Activated T-cell treated with anti-CD3 and anti-CD28 coated beads for 24 hours (primary cell): Measurements from ENCODE around the gene PHLDA1.

ENCODE experiments used
- DNase-seq: peaks from one replicate; pipeline ENCODE4 v3.0.0-alpha.2; 2020; ENCODE audit warnings: low read depth

Gene PHLDA1

DNA sequence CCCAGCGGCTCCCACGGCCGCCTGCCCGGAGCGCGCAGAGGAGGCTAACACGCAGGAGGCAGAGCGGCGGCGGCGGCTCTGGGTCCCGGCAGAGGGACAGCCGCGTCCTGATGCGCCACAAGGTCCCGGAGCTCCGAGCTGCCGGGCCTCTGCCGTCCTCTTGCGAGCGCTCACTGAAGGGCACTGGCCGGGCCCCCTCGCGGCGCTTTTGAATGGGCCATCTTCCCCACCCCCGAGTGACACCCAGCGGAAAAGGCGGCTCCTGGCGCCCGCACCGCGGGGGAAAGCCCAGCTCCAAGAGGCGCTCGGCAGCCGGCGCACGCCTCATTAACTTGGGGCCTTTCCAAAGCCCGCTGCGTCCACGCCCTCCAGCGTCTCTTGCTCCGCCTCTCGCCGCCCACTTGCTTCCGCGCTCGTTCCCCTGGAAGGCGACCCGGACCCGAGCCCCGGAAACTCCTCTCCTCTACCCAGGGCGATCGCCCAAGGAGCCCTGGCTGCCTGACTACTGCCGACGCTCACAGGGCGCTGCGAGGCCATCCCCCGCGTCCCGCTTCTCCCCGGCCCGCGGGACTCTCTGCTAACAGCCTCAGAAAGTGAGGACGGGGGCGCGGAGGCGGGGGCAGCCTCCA, at the start of gene PHLDA1:
TSS of gene PHLDA1 (minus strand) at position 363 of the 629 bp plus-strand sequence.
- DNase-seq: peak; percentile 94

GRCh38 chr12:76080729-76081415, 49.3 kb upstream of the PHLDA1 start:
- no peak for DNase-seq

DNA sequence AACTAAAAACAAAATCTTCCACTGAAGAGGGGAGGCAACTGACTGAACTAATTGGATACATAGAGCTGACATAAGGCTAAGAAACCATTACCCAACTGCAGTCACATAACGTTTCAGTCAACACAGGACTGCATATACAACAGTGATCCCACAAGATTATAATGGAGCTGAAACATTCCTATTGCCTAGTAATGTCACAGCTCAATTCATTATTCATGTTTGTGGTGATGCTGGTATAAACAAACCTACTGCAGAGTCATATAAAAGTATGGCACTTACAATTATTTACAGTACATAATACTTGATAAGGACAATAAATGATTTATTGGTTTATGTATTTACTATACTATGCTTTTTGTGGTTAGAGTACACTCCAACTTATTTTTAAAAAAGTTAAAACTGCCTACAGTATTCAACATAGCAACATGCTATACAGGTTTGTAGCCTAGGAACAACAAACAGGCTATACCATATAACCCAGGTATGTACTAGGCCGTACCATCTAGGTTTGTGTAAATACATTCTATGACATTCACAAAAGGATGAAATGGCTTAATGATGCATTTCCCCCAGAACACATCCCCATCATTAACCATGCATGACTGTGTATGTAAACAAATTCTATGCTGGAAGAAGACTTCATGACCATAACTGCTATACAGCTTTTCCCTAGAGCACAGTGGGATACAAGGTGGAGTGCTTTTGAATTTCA, 48.6 kb upstream of the PHLDA1 start:
- DNase-seq: no peak

DNA sequence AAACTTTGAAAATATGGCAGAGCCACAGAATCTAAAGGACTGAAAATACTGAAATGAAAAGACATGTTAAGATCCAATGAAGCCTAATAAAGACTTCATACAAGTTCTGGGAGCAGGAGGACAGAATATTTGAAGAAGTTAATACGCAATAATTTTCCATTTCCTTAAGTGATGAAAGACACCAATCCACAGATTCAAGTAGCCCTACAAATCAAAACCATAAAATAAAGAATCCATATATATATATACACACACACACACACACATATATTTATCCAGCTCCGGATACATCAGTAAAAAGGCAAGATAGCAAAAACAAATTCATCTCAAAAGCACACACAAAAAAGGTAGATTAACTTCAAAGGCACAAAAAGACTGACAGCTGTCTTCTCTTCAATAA, 47.2 kb upstream of the PHLDA1 start:
- DNase-seq: no peak

- DNase-seq: no peak
Observed at GRCh38 chr12:76075448-76075847, 43.9 kb upstream of the PHLDA1 start.

- DNase-seq: no peak
Observed at GRCh38 chr12:76074701-76075336, 43.2 kb upstream of the PHLDA1 start.

GRCh38 chr12:76073561-76073960, 42.0 kb upstream of the PHLDA1 start:
- no peak for DNase-seq

DNA sequence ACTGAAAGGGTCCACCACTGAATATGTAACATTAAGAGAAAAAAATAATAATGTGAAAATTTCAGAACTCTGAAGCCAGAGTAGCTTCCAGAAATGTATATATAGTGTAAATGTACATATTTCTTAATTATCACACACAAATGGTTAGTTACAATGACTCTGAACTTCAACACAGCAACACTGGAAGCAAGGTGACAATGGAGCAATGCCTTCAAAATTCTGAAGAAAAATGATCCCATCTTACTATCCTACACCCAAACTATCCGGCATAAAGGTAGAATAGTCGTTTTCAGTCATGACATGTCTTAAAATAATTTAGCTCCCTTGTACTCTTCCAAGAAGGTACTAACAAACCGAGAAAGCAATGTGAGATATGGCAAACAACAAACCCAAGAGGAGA, 41.0 kb upstream of the PHLDA1 start:
- no peak for DNase-seq

- DNase-seq: no peak
Observed at GRCh38 chr12:76069339-76069738, 37.8 kb upstream of the PHLDA1 start.

DNA sequence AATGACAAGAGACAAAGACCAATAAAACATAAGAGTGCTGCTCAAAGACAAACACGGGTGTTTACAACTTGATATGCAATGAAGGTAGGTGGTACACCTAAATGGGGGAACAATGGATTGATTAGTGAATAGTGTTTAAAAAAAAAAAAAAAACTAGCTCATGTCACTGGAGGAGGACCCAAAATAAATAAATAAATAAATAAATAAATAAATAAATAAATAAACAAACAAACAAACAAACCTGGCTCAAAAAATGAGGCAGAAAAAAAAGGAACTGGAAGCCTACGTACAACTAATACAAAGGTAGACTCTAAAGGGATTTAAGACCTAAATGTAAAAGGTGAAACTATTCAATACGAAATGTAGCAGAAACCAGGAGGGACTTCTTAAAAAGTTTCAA, 34.3 kb upstream of the PHLDA1 start:
- DNase-seq: no peak

GRCh38 chr12:76064904-76065303, 33.3 kb upstream of the PHLDA1 start:
- DNase-seq: no peak

GRCh38 chr12:76060111-76060510, 28.5 kb upstream of the PHLDA1 start:
- DNase-seq: no peak

DNA sequence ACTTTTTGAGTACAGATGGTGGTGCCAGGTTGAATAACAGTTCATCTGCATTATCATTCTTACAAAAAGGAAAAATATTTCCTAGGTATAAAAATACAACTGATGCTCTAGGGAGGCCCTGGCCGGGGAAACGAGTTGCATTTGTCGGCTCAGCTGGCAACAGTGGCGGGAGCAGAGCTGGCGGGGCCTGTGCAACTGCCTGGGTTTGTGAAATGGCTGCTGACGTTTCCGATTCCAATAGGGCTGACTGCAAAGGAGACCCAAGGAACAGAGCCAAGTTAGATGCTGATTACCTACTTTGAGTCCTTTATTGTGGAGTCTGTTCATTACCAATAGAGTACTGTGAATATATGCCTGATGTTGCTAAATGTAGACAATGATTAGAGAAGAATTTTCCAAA, 25.8 kb upstream of the PHLDA1 start:
- no peak for DNase-seq

DNA sequence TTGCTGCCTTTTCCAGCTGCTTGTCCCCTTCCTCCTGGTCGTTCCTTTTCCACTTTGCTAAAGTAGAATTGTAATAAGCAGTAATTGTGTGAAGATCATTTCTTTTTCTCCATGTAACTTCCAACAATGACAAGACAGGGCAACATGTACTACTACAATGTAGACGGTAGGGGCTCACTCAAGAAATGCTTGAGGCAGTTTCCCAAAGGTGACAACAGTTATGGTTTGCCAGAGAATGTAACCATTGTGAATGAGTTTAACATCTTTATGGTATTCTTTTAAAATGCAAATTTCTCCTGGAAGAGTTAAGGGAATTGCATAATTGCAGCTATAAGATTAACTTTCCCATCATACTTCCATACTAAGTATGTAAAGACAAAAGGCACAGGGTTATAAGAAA, 23.8 kb upstream of the PHLDA1 start:
- DNase-seq: no peak

DNA sequence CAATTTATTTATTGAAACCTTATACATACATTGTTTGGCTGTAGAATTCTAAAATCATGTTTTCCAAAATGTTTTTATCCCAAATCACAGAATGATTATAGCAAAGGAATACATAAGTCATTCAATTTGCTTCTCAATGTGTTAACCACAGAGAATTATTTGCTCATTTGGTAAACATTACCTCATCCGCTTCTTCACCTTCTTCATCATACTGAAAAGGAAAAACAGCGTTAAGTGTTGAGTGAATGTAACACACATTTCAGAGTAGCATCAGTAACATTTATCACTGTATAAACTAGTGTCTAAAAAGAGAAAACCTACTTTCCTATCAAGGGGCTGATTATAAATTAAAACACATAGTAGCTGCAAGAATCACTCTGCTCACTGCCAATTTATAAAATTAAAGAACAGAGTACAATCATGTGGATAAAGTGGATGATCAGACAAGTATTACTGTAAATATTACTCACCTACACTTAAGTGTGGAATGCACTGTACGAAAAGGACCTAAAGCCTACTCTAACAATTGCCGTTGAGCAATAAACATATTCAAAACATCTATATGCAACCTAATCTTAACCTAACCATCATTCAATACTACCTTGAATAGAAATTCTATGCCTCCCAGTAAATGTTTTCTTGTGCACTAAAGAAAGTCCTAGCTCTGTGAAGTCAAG, 18.1 kb upstream of the PHLDA1 start:
- no peak for DNase-seq

- no peak for DNase-seq
Observed at GRCh38 chr12:76047742-76048141, 16.2 kb upstream of the PHLDA1 start.

DNA sequence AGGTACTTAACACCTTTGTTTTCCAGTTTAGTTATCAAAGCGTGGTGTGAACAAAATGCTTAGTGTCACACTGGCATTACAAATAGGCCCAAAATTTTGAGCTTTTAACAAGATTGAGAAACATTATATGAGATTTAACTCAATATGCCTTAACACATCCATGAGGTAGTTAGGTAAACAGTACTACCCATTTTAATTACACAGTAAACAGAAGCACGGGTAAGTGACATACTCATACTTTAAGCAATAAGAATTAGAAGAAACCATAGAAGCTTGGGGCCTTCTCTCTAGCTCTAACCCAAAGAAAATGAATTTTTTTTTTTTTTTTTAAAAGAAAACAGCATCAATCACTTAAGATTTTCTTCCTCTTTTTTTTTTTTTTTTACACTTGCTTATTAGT, 15.5 kb upstream of the PHLDA1 start:
- no peak for DNase-seq

DNA sequence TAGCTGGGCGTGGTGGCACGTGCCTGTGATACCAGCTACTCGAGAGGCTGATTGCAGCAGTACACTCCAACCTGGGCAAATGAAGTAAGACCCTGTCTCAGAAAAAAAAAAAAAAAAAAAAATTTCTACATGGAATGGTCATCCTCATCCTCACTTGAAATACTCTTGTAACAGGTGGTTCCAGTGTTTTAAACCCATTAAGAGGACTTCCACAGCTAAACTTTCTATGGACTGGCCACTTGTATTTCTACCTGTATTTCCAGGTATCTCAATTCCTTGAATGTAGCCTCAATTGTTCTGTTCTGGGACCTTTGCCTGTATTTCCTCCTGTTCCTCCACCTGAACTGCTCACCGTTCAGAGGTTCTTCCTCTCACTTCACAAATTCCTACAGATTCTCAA, 11.8 kb upstream of the PHLDA1 start:
- no peak for DNase-seq

DNA sequence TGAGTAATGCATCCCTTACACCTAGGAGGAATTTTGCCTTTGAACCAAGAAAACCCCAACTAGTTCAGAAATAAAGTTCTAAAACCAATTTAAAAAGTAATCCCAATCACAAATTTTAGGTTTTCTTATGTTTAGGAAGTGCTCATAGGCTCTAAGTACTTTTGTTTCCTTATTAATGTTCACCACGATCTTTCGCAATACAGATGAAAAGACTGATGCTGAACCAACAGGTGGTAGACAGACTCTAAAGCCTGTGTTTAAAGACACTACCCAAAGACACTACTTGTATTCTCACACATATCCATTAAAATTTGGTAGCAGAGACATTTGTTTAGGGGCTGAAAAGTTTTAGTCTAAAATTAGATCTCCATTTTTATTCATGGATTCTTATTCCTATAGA, 10.6 kb upstream of the PHLDA1 start:
- DNase-seq: no peak

GRCh38 chr12:76041406-76041805, 9.8 kb upstream of the PHLDA1 start:
- DNase-seq: no peak

- no peak for DNase-seq
Observed at GRCh38 chr12:76040461-76040860, 8.9 kb upstream of the PHLDA1 start.

DNA sequence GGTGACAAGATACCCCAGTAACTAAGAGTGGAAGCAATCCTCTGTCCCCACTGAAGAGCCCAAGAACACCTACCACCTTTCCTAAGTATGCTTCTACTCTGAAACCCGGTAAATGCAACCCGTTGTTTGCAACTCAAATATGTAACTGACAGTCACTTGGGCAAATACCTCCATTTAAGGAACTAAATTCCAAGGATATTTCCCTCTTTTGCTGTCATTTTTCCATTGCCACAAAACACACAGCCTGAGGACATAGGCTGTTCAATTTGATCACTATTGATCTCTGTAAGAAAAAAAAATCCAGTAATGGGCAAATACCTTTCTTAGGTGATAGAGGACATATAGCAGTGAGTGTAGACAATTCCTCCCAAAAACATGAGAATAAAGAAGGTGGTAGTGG, 6.6 kb upstream of the PHLDA1 start:
- no peak for DNase-seq
